ENCODE data around the gene HEATR9. TPM values are rescaled to one million over a fixed set of nuclear protein-coding genes. Genes with fewer than 3 reads are reported as not detected.

Gene HEATR9
- total RNA-seq, 1 donor from 2014 or later, result not detected

DNA sequence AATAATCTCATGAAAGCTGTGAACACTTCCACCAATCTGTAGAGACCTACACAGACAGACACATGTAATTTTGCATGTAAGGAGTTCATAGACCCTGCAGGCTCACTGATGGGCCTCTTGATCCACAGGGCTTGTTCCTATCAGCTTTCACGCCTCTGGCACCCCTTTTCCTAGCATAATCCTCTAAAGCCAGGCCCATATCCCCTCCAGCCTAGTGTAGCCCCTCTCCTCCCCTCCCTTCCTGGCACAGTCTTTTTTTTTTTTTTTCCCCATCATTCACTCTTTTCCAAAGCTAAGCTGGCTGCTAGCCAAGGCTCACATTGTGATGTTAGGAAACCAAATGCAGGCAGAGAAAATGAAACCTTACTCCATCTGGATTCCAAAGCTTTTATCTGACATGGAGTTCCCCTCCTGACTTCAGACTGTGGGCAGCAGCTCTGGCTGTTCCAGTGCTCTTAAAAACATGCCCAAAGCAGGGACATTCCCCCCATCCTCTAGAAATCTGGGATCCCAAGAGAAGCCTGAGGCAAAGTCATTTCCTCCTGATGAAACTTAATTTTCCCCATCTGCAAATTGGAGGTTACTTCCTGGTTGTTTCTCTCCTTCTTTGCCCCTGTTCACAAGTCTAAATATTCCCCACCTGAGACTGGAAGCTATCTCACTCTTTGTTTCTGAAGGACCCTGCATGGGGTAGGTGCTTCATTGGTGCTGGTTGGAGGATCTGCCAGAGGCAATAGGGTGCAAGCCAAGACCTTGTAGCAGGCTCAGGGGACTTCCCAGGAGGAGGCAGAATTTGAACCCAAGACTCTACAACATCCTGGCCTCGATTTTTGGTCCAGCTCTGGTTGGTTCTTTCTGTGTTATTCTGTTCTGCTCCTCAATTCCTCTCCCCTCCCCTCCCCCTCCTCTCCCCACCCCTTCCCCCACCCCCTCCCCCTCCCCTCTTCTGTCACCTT is 21.4 kb upstream of the HEATR9 start:
- Histone ChIP-seq H3K36me3 (no peaks in the 10 kb centered on the region), H3K9me3 (ENCODE audit: low read depth) (no peaks in the 10 kb centered on the region), H4K20me1 (ENCODE audit: low read depth) (no peaks in the 10 kb centered on the region), H3K27ac (no peak overlapping the region), H2AFZ (replicated peaks) (no peak overlapping the region), H3K27me3 (no peaks in the 10 kb centered on the region), H3K4me3 (no peak overlapping the region), H3K4me2 (peak overlapping the region; percentile 0), H3K79me2 (ENCODE audit: low read depth) (no peaks in the 10 kb centered on the region), H3F3A (ENCODE audit: low read depth) (no peaks in the 10 kb centered on the region), H3K9ac (no peak overlapping the region), H3K4me1 (peaks cover 7% of the 10 kb centered on the region)
- TF ChIP-seq EZH2 (IDR thresholded peaks at IDR 0.05) (no peak), EZH2phosphoT487 (IDR thresholded peaks at IDR 0.05) (no peak)
- TF ChIP-seq, protein P1, sequence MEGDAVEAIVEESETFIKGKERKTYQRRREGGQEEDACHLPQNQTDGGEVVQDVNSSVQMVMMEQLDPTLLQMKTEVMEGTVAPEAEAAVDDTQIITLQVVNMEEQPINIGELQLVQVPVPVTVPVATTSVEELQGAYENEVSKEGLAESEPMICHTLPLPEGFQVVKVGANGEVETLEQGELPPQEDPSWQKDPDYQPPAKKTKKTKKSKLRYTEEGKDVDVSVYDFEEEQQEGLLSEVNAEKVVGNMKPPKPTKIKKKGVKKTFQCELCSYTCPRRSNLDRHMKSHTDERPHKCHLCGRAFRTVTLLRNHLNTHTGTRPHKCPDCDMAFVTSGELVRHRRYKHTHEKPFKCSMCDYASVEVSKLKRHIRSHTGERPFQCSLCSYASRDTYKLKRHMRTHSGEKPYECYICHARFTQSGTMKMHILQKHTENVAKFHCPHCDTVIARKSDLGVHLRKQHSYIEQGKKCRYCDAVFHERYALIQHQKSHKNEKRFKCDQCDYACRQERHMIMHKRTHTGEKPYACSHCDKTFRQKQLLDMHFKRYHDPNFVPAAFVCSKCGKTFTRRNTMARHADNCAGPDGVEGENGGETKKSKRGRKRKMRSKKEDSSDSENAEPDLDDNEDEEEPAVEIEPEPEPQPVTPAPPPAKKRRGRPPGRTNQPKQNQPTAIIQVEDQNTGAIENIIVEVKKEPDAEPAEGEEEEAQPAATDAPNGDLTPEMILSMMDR (IDR thresholded peaks at IDR 0.05), result no peak
- Mint-ChIP-seq H3K4me3 (no peak overlapping the region), H3K9me3 (no peaks in the 10 kb centered on the region), H3K36me3 (no peaks in the 10 kb centered on the region), H3K27ac (peak overlapping the region; percentile 19), H3K4me1 (peaks cover 13% of the 10 kb centered on the region), H3K27me3 (ENCODE audit: insufficient read depth, low read depth) (no peaks in the 10 kb centered on the region)
- peak; percentile 11 for DNase-seq (ENCODE audit: low spot score)

DNA sequence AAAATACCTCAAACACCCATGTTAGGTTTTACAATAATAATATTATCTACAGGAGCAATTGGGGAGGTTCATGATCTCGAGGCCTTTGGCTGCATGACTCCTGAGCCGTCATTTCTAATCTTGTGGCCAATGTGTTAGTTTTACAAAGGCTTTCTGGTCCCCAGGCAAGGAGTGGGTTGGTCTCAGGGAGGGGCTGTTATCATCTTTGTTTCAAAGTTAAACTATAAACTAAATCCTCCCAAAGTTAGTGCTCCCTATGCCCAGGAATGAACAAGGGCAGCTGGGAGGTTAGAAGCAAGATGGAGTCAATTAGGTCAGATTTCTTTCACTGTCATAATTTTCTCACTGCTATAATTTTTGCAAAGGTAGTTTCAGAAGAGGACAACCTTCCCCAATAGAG is 20.6 kb upstream of the HEATR9 start:
- DNase-seq (ENCODE audit: low spot score), result no peak
- H4K20me1 ChIP-seq (ENCODE audit: low read depth), result no peaks in the 10 kb centered on the region
- H3K9me3 ChIP-seq (ENCODE audit: low read depth), result no peaks in the 10 kb centered on the region
- TF ChIP-seq EZH2 (IDR thresholded peaks at IDR 0.05) (no peak), EZH2phosphoT487 (IDR thresholded peaks at IDR 0.05) (no peak)
- TF ChIP-seq, protein P1 (IDR thresholded peaks at IDR 0.05), result no peak
- H3K4me1 ChIP-seq, result peaks cover 7% of the 10 kb centered on the region
- no peak overlapping the region for H3K4me3 ChIP-seq
- Mint-ChIP-seq H3K9me3 (no peaks in the 10 kb centered on the region), H3K36me3 (no peaks in the 10 kb centered on the region), H3K27me3 (ENCODE audit: insufficient read depth, low read depth) (peaks cover 2% of the 10 kb centered on the region), H3K27ac (no peak overlapping the region), H3K4me1 (peaks cover 13% of the 10 kb centered on the region), H3K4me3 (no peak overlapping the region)
- H3K79me2 ChIP-seq (ENCODE audit: low read depth), result no peaks in the 10 kb centered on the region
- H3K9ac ChIP-seq, result no peak overlapping the region
- no peaks in the 10 kb centered on the region for H3F3A ChIP-seq (ENCODE audit: low read depth)
- H3K36me3 ChIP-seq, result no peaks in the 10 kb centered on the region
- H3K27me3 ChIP-seq, result no peaks in the 10 kb centered on the region
- H3K4me2 ChIP-seq, result no peak overlapping the region
- H2AFZ ChIP-seq (replicated peaks), result no peak overlapping the region
- H3K27ac ChIP-seq, result no peak overlapping the region

DNA sequence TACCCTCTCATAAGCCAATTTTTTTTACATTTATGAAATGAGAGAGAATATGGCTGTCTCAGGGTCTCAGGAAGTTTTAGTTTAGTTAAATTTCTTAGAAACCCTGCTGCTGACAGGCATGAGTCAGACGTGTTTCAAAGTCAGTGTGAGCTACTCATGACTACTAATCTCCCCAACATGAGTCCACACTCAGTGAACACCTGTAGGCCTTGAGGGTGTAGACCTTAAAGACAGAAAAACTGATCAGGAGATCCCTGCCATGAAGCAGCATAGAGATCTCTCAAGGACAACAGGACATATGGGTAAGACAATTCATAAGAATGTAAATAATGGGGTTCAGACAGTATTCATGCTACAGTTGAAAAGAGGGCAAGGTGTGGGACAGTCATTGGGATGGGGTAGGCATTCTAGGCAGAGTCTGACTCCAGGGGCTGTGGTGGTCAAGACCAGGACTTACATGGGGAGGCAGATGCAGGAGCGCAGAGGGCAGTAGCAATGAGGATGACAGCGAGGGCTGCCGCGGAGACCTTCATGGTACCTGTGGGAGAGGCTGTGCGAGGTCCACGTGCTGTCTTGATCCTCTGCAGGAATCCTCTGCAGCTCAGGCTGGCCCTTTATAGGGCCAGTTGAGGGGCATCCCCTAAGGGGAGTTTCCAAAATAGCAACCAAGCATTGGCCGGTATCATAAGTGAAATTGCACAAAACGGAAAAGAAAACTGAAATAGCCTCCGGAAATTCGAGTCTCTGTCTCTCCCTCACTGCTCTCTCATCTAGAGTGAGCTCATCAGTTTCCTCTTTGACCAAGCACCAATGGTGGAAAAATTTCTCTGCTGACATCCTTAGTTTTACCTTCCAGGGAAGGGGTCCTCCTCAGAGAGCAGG is 11.3 kb upstream of the HEATR9 start, which contains the start of gene CCL5:
TSS of gene CCL5 (minus strand) at position 588 of the 882 bp plus-strand sequence.
- TF ChIP-seq EZH2 (IDR thresholded peaks at IDR 0.05) (no peak), EZH2phosphoT487 (IDR thresholded peaks at IDR 0.05) (no peak)
- TF ChIP-seq, protein P1 (IDR thresholded peaks at IDR 0.05), result no peak
- Mint-ChIP-seq H3K36me3 (no peaks in the 10 kb centered on the region), H3K27ac (no peak within 1 kb of the TSS), H3K27me3 (ENCODE audit: insufficient read depth, low read depth) (peaks cover 8% of the 10 kb centered on the region), H3K9me3 (no peaks in the 10 kb centered on the region), H3K4me3 (no peak within 1 kb of the TSS), H3K4me1 (no peaks in the 10 kb centered on the region)
- H3K27ac ChIP-seq, result no peak within 1 kb of the TSS
- H3K79me2 ChIP-seq (ENCODE audit: low read depth), result no peaks in the 10 kb centered on the region
- no peaks in the 10 kb centered on the region for H3K36me3 ChIP-seq
- H3K27me3 ChIP-seq, result no peaks in the 10 kb centered on the region
- DNase-seq (ENCODE audit: low spot score), result no peak
- H3K9me3 ChIP-seq (ENCODE audit: low read depth), result no peaks in the 10 kb centered on the region
- H2AFZ ChIP-seq (replicated peaks), result no peak within 1 kb of the TSS
- no peaks in the 10 kb centered on the region for H3F3A ChIP-seq (ENCODE audit: low read depth)
- H3K4me2 ChIP-seq, result no peak within 1 kb of the TSS
- H3K9ac ChIP-seq, result no peak within 1 kb of the TSS
- no peak within 1 kb of the TSS for H3K4me3 ChIP-seq
- no peaks in the 10 kb centered on the region for H4K20me1 ChIP-seq (ENCODE audit: low read depth)
- H3K4me1 ChIP-seq, result no peaks in the 10 kb centered on the region

Data from neural progenitor cell (in vitro differentiated cells).